Measurements from ENCODE around the gene EPB41L4A.
A peak's percentile ranks its signal among the peaks of the same experiment; 100 is the strongest.
"Not testable (repeated sequence)": the region's sequence is repeated elsewhere in the genome, so short reads cannot be mapped to it uniquely, and the experiment has no call there.

The EPB41L4A gene

DNA sequence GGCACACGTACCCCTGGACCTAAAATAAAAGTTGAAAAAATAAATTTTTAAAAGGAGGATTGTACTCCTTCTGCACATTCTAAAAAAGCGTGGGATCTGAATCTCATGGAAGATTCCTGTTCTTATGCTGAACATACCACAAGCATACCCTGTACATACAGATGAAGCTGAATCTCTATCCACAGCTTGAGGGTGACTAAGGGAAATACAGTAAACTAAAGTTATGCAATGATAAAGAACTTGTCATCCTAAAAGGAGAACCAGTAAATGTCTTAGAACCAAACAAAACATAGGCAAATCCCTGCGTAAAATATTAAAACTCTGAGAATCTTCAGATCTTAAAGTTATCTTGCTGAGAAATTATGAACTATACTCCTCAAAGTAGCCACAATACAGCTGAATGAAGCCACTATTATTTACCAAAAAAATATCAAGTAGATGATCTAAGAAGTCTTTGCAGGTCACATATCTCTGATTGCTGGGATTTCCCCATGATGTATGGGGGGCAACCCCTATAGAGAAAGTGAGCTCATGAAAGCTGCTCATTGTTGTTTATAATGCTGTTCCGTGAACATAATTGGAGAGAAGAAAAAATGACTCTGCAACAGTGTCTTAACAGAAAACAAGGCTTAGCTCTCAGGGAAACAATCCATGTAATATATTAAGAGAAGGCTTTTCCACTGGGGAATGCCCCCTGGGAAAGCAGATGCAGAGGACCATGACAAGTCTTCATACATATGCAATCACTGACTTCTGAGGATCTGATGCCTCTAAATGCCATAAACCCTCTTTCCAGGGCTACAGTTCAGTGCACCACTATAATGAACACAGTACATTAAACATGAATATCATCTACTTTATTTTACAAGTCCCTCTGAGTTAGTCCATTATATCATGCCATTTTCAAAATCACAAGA, 210.1 kb downstream of the EPB41L4A start:
- DNase-seq (ENCODE audit: low spot score) = no peak

DNA sequence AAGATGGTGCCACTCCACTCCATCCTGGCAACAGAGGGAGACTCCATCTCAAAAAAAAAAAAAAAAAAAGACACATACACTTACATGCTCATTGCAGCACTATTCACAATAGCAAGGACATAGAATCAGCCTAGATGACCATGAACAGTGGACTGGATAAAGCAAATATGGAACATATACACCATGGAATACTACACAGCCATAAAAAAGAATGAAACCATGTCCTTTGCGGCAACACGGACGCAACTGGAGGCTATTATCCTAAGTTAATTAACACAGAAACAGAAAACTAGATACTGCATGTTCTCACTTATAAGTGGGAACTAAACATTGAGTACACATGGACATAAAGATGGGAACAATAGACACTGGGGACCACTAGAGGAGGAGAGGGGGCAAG, 210.9 kb downstream of the EPB41L4A start:
- DNase-seq (ENCODE audit: low spot score) = not testable (repeated sequence)

DNA sequence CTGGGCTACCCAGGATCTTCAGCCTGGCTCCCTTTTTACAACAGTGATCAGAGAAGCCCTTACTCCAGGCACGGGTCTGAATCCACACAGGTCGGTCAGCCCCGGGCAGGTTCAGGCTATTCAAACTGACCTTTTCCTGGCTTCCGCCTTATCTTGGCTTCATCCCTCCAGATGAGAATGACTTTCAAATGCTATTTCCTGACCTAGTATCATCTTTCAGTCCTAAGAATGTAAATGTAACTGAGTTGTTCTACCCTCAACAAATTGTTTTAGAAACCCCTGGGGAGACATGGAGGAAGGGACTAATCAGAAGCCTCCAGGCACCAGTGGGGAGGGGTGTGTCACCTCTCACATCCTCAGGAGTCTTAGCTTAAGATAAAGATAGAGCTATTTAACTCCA, 213.2 kb downstream of the EPB41L4A start:
- no peak for DNase-seq (ENCODE audit: low spot score)

DNA sequence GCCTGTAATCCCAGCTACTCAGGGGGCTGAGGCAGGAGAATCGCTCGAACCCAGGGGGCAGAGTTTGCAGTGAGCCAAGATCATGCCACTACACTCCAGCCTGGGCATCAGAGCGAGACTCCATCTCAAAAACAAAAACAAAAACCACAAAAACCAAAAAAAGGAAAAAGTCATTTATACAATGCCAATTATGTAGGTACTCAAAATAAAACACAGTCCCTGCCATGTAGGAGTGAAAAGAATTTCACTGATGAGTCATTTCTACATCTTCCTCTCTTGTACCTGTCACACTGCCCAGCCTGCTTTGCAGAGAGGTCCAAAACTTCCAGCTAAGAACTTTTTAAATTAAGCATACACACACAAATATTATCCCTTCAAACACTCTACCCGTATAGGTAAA, 215.8 kb downstream of the EPB41L4A start:
- DNase-seq (ENCODE audit: low spot score) = no peak

DNA sequence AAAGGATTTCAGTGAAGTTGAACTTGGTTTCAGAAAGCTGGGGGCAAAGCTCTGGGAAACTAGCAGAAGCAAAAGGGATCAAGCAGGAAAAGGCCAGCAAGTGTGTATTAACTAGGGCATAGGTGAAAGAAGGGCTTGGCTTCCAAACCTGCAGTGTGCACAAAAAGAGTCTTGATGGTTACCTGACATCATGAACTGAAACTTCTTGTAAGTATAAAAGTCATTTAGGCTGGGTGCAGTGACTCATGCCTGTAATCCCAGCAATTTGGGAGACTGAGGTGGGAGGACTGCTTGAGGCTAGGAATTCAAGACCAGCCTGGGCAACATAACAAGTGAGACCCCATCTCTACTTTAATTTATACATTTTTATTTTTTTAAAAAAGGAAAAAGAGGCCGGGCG, 216.4 kb downstream of the EPB41L4A start:
- no peak for DNase-seq (ENCODE audit: low spot score)

DNA sequence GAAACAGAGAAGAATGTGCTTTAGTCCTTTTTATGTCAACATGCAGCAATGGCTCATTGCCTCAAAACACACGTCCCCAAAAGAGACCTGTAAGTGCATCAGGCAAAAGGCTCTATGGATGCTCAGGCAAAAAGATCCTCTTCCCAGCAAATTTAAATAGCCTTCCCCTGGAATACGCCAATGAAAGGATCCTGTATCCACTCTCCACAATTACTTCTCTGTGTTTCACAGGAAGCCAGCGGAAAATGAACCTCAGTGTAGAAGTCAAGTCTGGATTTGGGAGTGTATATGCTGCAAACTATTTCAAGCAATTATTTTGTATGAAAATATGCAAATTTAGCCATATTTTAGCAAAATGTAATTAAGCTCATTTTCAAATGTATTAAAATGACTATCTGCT, 217.9 kb downstream of the EPB41L4A start:
- DNase-seq (ENCODE audit: low spot score) = no peak

DNA sequence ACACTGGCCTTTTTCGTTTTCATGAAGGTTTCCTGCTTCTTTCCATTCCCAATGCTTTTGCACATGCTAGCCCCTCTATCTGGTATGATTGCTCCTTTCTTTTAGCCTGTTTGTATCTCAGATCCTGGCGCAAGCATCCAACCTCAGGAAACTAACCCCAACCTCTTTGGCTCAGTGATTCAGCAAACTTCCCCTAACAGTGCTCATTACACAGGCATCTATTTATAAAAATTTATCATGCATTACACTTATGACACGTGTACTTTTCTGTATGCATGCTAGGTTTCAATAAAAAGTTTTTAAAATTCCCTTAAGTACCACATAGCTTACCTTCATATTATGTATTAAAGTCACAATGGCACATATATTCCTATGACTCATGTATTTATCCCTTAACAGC, 218.9 kb downstream of the EPB41L4A start:
- no peak for DNase-seq (ENCODE audit: low spot score)

DNA sequence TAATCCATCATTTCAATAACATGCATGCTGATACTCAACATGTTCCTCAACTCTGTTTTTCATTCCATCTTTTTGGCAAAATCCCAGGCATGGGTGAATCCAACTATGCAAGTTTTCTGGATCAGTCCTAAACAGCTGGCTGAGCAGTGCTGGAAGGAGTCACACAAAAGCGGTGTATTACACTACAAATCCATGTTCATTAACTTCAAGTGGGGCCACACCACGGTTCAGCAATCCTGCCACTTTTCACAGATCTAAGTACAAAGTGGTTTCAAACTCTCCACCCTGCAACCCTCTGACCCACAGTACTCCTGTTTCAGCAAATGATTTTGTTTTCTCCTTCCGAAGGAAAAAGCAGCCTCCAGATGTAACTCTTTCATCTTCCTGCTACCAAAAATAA, 222.5 kb downstream of the EPB41L4A start:
- DNase-seq (ENCODE audit: low spot score) = no peak

DNA sequence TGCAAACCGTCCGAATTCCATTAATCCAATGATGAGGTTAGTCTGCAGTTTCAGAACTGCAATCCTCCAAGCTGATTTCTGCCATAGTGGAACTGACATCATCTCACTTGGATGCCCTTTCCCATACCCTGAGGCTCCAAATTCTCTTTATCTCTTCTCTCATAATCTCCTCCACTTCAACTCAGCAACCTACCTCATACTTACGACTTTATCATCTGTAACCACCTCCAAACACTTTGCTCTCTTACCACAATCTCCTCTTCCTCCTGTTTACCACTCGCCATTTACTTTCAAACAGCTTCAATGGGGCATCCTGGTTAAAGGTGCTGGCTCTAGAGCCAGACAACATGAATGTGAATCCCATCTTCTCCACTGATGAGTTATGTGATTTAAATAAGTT, 223.2 kb downstream of the EPB41L4A start:
- no peak for DNase-seq (ENCODE audit: low spot score)

DNA sequence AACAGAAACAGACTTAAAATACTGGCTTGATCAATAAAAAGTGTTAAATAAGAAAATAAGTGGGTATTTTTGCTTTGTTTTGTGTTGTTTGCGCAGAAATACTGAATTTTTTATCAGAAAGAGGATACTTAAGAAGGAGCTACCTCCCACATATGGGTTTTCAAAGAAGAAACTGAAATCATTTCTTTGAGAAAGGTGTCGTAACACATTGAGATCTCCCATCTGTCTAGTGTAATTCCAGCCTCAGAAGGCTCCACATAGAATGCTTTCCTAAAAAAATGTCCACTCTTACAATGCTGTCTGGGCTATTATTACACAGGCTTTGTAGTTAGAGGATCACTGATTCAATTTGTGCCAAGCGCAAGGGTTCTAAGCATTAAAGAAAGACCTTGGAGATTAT, 226.2 kb downstream of the EPB41L4A start:
- no peak for DNase-seq (ENCODE audit: low spot score)

DNA sequence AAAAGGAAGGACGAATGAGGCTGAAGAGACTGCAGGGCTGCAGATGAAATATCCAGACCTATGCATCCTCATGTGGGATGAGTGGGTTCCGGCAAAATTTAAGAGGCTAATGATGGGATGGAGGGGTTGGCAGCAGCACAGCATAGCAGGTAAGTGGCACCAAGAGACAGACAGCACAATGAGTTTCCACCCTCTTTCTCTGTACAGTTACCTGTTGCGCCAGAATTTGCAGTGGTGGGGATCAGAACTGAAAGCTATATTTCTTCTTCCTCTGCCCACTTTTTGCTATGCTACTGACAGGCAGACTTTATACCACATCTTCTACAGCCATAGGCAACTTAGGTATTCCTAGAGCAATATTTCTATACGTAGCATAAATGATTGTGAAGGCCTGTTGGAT, 227.0 kb downstream of the EPB41L4A start:
- no peak for DNase-seq (ENCODE audit: low spot score)

DNA sequence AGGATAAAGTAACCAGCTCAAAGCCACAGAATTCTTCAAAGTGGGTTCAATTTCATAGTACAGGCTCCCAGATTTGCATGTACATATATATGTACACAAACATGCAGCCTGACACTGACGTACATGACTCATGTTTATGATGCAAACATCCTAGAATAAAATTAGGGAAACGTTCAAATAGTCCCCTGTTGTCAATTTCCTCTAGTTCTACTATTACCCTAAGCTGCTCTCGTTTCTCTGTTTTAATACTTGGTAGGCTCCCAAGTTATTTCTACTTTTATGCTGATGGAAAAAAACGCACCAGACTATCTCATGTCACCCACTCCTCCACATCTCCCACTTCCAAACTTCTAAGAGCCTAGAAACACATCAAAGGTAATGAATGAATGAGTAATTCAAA, 229.7 kb downstream of the EPB41L4A start:
- no peak for DNase-seq (ENCODE audit: low spot score)

DNA sequence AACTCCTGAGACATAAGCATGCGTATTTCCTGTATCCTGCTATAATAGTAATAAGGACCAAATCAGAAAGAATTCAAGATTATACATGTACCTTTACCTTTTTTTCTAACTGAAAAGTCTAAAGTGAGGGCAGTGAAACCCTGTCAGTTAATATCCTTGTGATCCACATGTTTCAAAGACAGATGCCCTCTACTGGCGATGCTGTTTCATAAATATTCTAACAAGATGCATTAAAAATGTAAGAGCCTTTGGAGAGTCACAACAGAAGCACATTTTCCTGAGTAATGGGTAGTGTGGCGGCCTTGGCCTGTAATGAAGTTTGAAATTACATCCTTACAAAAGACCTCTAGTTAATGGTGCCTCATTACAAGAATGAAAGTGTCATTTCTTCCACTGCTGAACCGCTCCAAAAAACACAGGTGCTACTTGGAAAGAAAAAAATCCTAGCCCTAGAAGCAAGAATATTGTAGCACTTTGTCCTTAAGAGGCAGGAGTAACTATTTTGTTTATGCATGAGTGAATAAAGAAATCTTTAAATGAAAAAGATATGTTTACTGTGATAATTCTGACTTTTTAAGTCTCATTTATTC, 232.6 kb downstream of the EPB41L4A start:
- DNase-seq (ENCODE audit: low spot score) = peak; percentile 75

DNA sequence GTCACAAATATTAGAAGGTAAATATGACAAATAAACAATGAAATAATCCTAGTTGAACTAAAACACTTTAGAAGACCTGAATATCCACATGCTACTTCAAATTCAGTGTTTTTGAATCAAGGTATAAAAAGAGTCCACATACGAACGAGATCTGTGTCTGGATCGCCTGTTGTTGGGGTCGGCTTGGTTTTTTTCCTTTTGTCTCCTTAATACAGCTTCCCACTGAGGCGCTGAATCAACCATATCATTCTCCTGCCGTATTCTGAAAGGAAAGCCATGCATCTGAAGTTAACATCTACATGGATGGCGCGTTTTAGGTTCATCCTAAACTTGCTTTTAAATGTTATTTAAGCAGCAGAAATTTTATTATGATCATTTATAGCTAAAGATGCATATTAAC, 235.2 kb downstream of the EPB41L4A start:
- no peak for DNase-seq (ENCODE audit: low spot score)

DNA sequence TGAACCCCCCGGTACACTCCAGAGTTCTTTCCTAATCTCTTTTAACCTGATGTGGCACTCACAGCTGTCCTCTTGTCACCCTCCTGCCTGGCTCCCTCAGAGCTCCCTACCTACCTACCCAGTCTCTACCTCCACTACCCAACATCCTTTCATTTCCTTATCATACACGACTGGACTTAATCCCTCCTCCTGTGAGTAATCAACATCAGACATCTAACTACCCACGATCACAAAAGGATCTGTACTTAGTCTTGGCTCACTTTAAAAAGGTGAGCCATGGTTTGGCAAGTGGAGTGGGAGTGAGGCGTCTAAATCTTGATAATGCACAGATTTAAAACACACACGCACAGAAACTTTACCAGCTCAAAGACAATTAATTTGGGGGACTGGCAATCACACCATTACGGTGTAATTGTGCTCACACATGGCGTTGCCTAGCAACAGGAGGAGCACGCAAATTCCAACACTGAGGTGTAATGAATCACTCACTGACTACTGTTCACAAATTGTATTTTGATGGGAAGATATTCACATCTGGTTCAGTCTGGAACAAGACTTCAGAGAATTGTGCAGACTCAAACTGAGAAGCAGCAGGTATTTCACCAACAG, 235.9 kb downstream of the EPB41L4A start:
- peak; percentile 75 for DNase-seq (ENCODE audit: low spot score)

DNA sequence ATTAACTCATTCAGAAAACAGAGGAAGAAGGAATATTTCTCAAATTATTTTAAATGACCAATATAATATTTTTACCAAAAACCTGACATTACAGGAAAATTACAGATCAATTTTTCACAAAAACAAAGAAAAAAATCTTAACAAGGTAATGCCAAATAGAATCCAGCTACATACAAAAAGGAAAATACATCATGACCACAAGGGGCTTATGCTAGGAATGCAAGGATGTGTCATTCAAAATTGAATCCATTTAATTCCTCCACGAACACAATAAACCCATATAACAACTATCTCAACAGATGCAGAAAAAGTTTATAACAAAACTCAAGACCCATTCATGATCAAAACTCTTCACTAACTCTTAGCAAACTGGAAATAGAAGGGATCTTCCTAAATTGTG, 239.8 kb downstream of the EPB41L4A start:
- no peak for DNase-seq (ENCODE audit: low spot score)

DNA sequence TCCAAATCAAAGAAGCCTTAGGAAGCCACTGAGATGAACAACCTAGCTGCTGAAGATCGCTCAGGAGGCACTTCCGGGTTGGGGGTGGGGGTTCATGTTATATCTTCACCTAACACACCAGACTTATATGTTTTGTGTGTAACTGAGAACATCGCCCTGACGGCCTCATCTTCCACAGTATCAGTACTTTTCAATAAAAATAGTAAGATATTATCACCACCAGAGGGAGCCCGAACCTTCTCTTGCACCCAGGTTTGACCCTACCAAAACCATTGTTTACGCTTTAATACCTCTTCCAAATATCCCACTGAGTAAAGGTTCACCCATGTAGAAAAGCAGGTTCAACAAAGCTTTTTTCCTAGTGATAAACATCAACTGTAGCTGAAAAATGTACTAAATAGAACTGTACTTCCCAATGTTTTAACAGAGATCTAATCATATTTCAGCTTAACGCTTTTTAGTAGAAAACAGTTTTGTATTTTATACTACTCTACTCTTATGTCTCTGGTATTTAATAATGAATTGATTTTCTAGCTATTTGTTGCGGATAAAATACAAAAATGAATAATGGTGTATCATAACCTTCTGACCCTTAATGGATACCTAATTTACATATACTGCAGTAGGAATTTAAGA, 244.0 kb downstream of the EPB41L4A start:
- peak; percentile 68 for DNase-seq (ENCODE audit: low spot score)

DNA sequence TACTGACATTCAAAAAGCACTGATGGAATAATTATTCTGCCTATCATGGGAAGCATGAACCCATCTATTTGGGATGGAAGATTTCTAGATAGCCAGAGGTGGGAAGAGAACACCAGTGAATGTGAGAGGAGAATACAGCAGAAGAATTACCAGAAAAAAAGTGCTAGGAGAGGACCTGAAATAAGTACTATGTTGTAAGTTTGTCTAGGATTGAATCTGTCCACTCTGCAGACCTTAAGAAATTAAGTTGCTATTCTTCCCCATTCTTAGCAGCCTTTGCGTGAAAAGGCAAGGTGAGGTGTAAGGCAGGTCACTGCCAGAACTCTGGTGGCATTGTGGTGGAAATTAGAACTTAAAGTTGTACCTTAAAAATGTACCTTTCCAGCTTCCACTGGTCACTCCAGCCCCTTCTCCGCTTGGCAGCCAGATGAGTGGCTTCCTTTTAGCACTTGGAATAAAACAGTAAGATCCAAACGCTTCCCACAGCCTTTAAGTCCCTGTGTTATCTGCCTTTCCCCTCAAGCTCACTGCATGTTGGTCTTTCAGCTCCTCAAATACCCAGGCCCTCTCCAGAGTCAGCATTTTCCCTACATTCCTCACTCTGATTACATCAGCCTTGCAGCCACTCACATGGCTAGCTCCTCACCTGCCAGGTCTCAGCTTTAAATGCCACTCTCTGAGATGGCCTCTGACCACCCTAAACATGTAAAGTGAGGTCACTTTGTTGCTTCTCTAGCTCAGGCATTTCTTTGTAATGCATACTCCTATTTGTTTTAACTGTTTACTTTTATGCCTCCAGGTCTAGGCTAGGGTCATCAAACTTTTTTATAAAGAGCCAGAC, 253.0 kb downstream of the EPB41L4A start:
- no peak for DNase-seq (ENCODE audit: low spot score)

DNA sequence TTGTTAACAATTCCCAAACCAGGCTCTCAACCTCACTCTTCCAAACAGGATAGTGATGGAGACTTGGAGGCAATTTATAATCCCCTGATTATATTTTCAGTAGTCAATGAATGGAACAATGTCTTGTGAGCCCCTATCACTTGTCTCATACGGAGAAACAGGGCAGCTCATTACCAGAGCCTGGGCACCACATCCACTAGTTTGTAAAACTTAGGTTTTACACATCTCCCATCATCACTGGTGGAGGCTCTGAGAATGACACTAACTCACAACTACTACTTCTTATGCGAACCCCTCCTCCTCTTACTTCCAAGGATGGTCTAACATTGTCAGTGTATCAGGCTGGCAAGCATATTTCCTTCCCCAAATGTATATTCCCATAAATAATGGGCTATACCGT, 253.7 kb downstream of the EPB41L4A start:
- no peak for DNase-seq (ENCODE audit: low spot score)

DNA sequence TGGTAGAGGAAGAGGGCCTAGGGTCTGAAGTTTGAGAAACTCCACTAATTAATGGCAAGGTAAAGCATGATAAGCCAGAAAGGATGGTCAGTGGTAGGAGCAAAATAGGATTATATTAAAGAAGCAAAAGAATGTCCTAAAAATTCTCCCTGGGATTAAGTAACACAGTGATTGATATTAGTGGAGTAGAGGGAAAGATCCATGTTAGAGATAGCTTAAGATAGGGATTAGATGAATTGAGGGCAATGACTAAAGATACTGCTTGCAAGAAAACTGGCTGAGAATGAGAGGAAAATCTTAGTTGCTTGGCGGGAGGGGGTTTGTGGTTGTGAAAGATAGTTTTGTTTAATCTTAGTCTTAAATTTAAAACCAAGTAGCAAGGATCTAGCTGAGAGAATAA, 255.6 kb downstream of the EPB41L4A start:
- DNase-seq (ENCODE audit: low spot score) = no peak

DNA sequence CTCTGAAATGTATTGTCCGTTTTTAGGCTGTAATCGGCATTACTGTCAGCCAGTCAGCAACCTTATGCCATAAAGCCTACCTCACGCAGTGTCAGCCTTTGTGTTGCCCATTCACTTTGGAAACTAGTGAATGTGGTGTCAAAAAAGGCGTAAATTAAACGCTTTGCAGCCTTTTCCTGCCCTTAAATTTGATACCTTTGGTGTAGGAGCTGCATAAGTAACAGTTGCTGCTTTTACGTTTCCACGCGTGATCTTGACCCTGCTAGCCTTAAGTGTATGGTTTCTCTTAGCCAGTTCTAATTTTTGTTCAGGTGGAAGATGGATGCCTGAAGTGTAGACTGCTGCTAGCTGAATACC, 257.7 kb downstream of the EPB41L4A start:
- DNase-seq (ENCODE audit: low spot score) = no peak

All from RKO (cell line).